GM21825 (cell line): Measurements from ENCODE around the gene ATP5MK.
A peak's percentile ranks its signal among the peaks of the same experiment; 100 is the strongest.
"Not testable (repeated sequence)": the region's sequence is repeated elsewhere in the genome, so short reads cannot be mapped to it uniquely, and the experiment has no call there.

ENCODE experiments used
- ATAC-seq: cut with Tn5 transposase; IDR thresholded peaks from one replicate; pipeline ENCODE4 v1.9.1; 2021; ENCODE audit warnings: mild to moderate bottlenecking, moderate library complexity; ENCODE audit not compliant: unreplicated experiment

ATP5MK gene, protein sequence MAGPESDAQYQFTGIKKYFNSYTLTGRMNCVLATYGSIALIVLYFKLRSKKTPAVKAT

DNA sequence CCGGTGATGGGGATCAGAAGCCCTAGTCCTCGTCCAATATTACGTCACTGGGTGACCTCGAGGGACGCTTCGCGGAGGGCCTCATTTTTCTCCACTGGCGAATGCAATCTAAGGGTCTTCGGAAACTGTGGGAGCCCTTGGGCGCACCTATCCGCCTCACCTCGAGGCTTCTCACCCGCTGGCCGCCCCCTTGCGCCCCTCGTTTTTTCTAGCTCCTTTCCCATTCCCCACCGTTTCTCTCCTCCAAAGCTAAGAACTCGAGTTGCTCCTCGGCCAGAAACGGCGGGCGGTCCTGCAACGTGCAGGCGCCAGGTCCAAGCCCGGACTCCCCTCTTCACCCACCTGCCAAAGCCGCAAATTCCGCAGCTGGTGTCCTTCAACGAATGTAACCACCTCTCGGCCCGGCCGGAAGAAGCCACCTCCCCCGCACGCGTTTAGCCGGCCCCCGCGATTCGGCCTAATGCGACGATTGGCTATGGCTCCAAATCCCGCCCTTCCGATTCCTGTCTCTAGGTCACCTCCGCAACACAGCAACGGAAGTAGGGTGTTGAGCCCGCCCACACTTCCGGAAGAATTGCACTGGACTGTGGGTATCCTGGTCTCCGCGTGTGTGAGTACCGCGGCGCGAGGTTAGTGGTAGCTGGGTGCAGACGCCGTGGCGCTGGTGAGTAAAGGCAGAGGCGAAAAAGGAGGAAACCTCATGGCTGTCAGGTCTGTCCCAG, at the start of gene ATP5MK, which contains the start of gene PDCD11:
ATP5MK (minus strand) TSS at position 409 of the 722 bp plus-strand sequence. CDS start 4,018 bp downstream, outside the sequence.
PDCD11 (plus strand) TSS at position 560 of the 722 bp plus-strand sequence. CDS start 1,801 bp downstream, outside the sequence.
- ATAC-seq, result peak; percentile 98

DNA sequence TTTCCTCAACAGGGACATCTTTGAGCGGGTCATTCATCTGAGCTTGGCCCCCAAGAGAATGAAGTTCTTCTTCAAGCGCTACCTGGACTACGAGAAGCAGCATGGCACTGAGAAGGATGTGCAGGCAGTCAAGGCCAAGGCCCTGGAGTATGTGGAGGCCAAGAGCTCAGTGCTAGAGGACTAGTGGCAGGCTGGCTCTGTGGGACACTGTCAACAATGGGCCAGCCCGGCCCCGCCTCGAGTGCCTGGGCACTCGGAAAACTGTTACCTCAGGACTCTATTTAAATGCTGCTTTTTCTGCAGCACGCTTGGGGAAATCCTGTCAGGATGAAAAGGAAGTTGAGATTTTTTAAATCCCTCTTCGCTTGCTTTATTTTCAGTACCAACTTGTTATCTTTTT, 49.1 kb upstream of the ATP5MK start:
- no peak for ATAC-seq

DNA sequence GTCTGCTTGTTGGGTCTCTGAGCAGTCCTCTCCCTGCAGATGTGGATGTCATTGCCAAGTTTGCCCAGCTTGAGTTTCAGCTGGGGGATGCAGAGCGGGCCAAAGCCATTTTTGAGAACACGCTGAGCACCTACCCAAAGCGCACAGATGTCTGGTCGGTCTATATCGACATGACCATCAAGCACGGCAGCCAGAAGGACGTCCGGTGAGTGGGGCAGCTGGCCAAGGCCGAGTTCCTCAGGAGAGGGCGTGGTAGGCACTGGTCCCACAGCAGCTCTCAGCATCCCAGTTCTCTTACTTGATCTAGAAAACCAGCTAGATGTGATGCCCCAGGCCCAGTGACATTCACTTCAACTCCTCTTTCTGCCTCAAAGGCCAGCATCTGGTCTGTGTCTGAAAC, 48.2 kb upstream of the ATP5MK start:
- no peak for ATAC-seq

DNA sequence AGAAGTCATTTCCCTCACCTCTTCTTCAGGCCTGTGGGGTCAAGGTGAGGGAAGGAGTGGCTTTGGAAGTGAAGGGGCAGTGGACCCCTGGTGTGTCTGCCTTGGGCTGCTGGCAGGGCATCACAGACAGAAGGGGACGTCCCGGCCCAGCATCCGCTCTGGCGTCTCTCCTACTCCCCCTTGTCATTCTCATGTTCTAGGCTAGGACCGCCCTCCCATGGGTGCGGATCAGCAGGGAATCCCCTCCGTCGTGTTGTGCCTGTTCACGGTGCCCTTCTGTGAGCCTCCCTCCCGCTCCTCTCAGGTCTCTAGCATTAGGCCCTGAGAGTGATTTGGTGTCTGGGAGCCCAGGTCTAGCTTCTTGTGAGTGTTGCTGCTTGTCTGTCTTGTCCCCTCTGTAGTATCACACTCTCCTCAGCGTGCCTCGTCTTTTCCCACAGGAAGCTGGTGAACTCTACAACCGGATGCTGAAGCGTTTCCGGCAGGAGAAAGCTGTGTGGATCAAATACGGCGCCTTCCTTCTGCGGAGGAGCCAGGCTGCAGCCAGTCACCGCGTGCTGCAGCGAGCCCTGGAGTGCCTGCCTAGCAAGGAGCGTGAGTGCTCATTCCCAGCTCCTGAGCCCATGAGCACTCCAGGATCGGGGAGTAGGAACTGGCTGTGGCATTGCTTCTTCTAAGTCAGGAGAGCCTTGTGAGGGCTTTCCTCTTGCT, 47.4 kb upstream of the ATP5MK start:
- no peak for ATAC-seq

DNA sequence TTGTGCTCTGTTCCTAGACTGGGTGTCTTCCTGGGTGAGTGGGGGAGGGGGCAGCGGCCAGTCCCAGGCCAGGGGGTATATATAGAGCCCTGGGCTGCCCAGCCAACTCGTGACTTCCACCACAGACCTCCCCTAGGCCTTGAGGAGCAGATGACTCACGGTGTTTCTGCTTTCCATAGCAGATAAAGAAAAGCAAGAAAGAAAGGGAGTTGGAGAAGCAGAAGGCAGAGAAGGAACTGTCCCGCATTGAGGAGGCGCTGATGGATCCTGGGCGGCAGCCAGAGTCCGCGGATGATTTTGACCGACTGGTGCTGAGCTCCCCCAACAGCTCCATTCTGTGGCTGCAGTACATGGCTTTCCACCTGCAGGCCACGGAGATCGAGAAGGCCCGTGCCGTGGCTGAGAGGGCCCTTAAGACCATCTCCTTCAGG, 45.8 kb upstream of the ATP5MK start:
- ATAC-seq, result no peak

DNA sequence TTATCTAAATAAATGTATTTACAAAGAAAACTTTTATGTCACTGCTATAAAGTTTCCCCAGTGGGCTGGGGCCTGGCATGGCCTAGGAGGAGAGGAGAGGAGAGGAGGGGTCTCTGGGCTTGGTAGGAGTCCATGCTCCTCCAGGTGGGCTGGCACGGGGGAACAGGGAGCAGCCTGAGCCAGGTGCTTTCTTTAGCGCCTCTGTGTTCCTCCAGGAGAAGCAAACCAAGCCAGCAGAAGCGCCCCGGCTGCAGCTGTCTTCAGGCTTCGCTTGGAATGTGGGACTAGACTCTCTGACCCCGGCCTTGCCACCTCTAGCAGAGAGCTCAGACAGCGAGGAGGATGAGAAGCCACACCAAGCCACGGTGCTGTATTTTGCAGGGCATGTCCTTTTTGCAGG, 45.3 kb upstream of the ATP5MK start:
- no peak for ATAC-seq

DNA sequence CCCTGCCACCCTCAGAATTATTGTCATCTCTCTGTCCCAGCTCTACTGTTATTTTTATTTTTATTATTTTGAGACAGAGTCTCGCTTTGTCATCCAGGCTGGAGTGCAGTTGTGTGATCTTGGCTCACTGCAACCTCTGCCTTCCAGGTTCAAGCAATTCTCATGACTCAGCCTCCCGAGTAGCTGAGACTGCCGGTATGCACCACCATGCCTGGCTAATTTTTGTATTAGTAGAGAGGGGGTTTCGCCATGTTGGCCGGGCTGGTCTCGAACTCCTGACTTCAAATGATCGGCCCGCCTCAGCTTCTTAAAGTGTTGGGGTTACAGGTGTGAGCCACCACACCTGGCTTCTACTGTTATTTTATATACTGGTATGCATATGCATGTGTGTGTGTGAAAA, 44.9 kb upstream of the ATP5MK start:
- no peak for ATAC-seq

DNA sequence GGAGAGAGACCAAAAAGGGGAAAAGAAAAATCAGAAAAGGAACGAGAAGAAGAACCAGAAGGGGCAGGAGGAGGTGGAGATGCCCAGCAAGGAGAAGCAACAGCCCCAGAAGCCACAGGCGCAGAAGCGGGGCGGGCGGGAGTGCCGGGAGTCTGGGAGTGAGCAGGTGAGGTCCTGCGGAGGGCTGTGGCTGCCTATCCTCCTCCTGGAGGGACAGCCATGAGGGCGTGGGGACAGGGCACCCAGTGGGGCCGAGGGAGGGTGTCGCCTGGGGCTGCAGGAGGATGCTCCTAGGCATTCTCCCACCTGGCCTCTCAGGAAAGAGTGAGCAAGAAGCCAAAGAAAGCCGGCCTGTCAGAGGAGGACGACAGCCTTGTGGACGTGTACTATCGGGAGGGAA, 44.1 kb upstream of the ATP5MK start:
- ATAC-seq, result no peak

DNA sequence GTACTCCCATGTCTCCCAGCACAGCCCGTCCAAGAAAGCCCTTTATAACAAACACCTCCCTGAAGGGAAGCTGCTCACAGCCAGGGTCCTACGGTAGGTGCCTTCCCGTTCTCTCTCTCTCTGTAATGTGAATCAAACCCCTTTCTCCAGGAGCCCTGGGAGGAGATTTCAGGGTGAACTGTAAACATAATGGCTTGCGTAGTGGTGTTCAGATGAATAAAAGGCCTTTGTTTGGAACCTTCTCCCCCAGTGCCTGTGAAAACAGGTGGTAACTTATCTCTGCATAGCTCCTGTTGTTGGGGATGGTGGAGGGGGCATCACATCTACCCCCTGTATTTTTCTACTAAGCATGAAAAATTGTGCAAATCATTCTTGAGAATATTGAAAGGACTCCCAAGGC, 43.5 kb upstream of the ATP5MK start:
- no peak for ATAC-seq

DNA sequence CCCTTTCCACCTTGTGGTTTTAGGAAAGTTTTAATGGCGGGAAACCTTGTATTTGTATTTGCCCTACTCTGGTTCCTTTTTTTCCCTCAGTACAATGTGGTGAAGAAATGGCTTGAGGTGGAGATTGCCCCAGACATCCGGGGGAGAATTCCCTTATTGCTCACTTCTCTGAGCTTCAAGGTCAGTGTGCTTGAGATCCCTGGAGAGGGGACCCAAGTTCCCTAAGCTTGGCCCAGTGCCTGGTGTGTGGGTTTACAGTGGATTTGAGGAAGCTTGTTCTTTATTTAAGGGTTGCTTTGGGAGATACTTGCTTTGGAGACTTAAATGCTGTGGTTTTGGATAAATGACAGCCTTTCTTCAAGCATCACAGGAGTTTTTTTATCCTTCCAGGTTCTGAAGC, 37.6 kb upstream of the ATP5MK start:
- ATAC-seq, result no peak

DNA sequence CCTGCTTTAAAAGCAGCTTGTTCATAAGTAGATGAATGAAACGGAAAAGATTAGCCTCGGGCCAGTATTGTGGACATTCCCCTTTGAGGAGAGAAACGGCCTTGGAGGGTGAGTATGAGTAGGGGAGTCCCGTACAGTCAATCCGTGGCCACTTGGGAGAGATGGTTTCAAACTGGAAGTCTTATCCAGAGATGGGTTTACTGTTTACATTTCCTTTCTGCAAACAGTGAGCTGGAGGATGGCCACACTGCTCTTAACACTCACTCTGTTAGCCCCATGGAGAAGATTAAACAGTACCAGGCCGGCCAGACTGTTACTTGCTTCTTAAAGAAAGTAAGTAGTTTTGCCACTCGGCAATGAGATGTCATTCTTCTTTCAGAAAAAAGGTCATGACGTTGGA, 35.6 kb upstream of the ATP5MK start:
- no peak for ATAC-seq

DNA sequence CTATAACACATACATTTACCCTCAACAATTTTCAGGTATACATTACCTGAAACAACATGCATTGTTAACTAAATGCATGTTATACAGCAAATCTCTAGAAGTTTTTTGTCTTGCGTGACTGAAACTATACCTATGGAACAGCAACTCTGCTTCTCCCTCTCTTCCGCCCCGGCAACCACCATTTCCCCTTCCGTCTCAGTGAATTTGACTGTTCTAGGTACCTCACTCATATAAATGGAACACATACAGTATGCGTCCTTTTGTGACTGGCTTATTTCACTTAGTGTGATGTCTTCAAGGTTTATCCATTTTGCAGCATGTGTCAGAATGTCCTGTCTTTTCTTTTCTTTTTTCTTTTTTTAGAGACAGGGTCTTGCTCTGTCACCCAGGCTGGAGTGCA, 33.4 kb upstream of the ATP5MK start:
- no peak for ATAC-seq

DNA sequence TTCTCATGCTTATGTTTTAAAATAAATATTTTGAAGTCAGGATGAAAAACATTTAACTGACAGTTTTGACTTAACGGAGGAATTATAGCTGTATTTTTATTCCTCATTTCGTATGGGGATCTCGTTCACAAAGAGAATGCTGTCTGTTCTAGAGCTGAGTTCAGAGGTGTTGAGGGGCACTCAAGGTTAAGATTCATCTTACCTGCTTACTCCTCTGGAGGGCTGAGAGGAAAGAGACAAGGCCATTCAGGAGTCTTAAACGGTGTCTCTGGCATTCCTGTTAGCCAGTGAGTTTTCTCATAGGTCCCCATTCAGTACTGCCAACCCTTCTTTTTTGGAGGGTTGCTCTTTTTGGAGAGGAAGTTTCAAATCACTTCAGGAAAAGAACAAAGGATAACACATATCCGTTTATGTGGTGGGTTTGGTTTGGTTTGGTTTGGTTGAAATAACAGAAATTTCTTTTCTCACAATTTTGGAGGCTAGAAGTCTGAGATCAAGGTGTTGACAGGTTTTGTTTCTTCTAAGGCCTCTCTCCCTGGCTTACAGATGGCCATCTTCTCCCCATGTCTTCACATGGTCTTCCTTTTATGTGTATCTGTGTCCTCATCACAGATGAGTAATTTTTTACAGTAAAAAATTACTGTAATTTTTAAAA, 32.8 kb upstream of the ATP5MK start:
- ATAC-seq, result no peak

DNA sequence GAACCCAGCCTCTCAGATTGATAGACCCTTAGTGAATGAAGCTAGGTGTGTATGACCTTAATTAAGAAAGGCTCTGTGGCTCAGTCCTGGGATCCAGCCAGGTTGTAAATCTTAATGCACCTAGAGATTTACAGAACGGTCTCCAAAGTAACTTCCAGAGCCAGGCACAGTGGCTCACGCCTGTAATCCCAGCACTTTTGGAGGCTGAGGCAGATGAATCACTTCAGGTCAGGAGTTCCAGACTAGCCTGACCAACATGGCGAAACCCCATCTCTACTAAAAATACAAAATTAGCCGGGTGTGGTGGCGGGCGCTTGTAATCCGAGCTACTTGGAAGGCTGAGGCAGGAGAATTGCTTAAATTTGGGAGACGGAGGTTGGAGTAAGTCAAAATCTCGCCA, 31.6 kb upstream of the ATP5MK start:
- no peak for ATAC-seq

DNA sequence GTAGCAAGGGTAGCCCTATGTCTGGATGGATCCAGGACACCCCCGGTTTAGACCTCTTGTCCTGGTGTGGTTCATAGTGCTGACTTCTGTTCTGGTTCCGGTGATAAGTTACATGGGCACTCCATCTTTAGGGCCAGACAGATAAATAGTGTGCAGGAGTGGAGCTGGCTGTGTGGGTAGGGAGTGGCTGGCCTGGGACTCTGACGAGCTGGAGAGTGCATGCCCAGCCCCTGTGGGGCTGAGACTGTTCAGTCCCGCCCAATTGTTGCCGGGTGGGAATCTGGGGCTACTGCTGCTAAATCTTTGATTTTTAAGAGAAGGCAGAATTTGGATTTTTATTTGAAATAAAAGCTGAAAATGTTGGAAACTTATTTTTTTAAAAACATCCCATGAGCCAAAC, 27.5 kb upstream of the ATP5MK start:
- ATAC-seq, result no peak

DNA sequence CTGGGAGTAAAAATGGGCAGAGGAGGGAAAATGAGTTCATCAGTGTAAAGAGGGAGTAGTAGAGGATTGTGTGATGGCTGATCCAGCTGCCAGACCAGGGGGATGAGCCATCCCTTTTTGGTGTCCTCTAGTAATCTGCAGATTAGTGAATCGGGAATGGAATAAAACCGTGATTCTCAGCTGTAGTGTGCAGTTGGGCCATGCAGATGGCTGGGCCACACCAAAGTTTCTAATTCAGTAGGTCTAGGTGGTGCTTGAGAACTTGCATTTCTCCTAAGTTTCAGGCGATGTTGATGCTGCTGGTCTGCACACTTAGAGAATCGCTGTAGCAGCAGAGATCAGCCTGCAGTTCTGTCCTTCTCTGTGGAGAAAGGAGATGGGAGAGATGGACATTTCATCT, 22.8 kb upstream of the ATP5MK start:
- ATAC-seq, result no peak

DNA sequence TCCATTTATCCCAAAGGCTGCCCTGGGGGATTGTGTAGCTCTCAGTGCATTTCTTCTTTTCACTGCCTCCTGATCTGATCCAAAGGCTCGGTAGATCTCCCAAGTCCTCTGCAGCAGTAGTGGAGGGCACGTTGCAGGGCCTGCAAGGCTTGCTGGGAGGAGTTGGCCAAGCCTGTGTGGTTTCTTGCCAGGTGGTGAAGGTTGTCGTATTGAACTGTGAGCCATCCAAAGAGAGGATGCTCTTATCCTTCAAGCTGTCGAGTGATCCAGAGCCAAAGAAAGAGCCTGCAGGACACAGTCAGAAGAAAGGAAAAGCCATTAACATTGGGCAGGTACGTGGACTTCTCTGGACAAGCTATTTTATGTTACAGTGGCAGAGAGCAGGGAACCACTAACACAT, 21.3 kb upstream of the ATP5MK start:
- ATAC-seq, result no peak

DNA sequence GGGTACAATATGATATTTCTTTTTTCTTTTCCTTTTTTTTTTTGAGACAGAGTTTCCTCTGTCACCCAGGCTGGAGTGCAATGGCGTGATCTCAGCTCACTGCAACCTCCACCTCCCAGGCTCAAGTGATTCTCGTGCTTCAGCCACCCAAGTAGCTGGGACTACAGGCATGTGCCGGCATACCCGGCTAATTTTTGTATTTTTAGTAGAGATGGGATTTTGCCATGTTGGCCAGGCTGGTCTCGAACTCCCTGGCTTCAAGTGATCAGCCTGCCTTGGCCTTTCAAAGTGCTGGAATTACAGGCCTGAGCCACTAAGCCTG, 20.8 kb upstream of the ATP5MK start:
- not testable (repeated sequence) for ATAC-seq

DNA sequence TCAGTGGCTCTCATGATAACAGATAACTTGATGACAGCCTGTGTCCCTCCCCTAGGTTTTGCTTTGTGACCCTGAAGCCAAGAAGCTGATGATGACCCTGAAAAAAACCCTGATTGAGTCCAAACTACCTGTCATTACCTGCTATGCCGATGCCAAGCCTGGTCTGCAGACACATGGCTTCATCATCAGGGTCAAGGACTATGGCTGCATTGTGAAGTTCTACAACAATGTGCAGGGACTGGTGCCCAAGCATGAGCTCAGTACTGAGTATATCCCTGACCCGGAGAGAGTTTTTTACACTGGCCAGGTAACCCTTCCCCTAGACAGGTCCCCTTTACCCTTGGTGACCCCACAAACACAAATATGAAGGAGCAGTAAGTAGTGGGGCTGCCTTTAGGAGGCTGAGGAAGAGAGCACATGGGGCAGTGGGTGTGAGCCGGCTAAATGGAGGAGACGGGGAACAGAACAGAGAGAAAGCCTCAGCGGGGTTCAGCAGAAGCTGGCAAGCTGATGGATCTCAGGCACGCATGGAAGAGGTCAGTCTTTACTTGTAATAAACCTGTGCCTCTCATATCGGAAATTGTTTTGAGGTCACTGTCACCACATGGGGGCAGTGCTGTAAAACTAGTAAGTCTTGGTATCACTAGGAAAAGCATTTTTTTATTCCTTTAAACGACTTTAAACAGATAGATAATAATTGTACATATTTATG, 20.3 kb upstream of the ATP5MK start:
- ATAC-seq, result no peak

DNA sequence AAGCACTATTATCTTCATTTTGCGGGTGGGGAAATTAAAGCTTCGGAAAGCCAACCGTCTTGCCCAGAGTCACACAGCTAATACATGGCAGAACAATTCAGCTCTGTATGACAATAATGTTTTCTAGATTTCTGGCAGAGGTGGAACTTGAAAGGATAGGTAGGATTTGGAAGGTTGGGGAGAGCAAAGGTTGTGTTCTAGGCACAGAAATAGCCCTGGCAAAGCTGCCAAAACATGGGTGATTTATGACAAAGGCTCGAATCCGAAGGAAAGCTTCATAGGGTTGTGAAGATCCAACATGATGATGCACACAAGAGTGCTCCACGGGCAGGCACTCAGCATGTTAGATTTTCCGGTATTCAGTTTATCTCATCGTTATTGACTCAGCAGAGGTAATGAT, 19.3 kb upstream of the ATP5MK start:
- ATAC-seq, result no peak

DNA sequence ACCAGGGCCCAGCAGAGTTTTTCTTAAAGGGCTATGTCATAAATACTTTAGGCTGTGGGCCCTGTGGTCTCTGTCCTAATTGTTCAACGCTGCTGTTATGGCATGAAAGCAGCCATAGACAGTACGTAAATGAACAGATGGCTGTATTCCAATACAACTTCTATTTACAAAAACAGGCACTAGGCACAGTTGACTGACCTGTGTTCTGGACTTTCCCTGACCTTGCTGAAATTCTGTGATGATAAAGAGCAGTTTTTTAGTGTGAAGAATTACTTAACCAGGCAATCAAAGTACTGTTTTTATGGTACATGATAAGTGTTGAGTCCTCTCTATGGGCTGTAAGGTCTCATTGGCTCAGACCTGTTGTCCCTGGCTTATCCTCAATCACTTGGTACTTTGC, 17.3 kb upstream of the ATP5MK start:
- no peak for ATAC-seq
